Left lobe of liver (tissue), 2 donors: ENCODE measurements around the gene PCYT2. TPM values are rescaled to one million over a fixed set of nuclear protein-coding genes. Genes with fewer than 3 reads are reported as not detected.
"Not testable (repeated sequence)": the region's sequence is repeated elsewhere in the genome, so short reads cannot be mapped to it uniquely, and the experiment has no call there.

ENCODE experiments used
- ATAC-seq: fragments of 200-7000 bp; cut with Tn5 transposase; one replicate; pipeline ENCODE4 v1.9.1; 2020; ENCODE audit warnings: mild to moderate bottlenecking, moderate library complexity
- DNase-seq: peaks from one replicate; pipeline ENCODE4 v3.0.0-alpha.2; 2020; ENCODE audit warnings: low spot score
- total RNA-seq: library from RNA; stranded (reverse); gene quantifications from one replicate; pipeline ENCODE4 v1.2.1, GENCODE V29; 2021
- donor health status: DM: no; HTN: no; CAD: no; lungs with moderate emphysema.
- donor health status: DM: no; HTN: yes; CAD: no.

PCYT2 gene
- 113 TPM for total RNA-seq

GRCh38 chr17:81911277-81911961 lies at the start of gene PCYT2:
PCYT2 (minus strand) TSS chr17:81911399; CDS start chr17:81911355, 44 bp downstream.
- DNase-seq (peak; percentile 96), ATAC-seq (peak; percentile 87)

GRCh38 chr17:81960130-81960958 lies 49.1 kb upstream of the PCYT2 start:
- DNase-seq: peak; percentile 88
- ATAC-seq: peak; percentile 86

- DNase-seq: peak; percentile 84
- ATAC-seq: peak; percentile 89
Observed at GRCh38 chr17:81959362-81960129, 48.3 kb upstream of the PCYT2 start.

- DNase-seq: no peak
- ATAC-seq: peak; percentile 5
Observed at GRCh38 chr17:81958633-81959342, 47.6 kb upstream of the PCYT2 start.

GRCh38 chr17:81957691-81958432 lies 46.7 kb upstream of the PCYT2 start:
- no peak for DNase-seq
- ATAC-seq: no peak

- ATAC-seq (no peak), DNase-seq (no peak)
Observed at GRCh38 chr17:81956607-81957589, 45.7 kb upstream of the PCYT2 start.

GRCh38 chr17:81955756-81956544 lies 44.8 kb upstream of the PCYT2 start:
- no peak for DNase-seq
- no peak for ATAC-seq

GRCh38 chr17:81955058-81955681 lies 44.0 kb upstream of the PCYT2 start:
- no peak for ATAC-seq
- no peak for DNase-seq

GRCh38 chr17:81954131-81955057 lies 43.2 kb upstream of the PCYT2 start:
- ATAC-seq (no peak), DNase-seq (no peak)

- not testable (repeated sequence) for ATAC-seq, DNase-seq
Observed at GRCh38 chr17:81953443-81953842, 42.2 kb upstream of the PCYT2 start.

- no peak for ATAC-seq
- no peak for DNase-seq
Observed at GRCh38 chr17:81952792-81953228, 41.6 kb upstream of the PCYT2 start.

GRCh38 chr17:81951785-81952684 lies 40.8 kb upstream of the PCYT2 start:
- ATAC-seq: no peak
- DNase-seq: no peak

GRCh38 chr17:81950501-81950900 lies 39.3 kb upstream of the PCYT2 start:
- ATAC-seq (no peak), DNase-seq (no peak)

- ATAC-seq: no peak
- no peak for DNase-seq
Observed at GRCh38 chr17:81948635-81949378, 37.6 kb upstream of the PCYT2 start.

- ATAC-seq: no peak
- no peak for DNase-seq
Observed at GRCh38 chr17:81947189-81947588, 36.0 kb upstream of the PCYT2 start, which contains the start of gene MYADML2. MYADML2 (minus strand) TSS chr17:81947233; CDS start chr17:81941741, 5,492 bp downstream.
